Stimulated activated CD8-positive, alpha-beta memory T cell treated with anti-CD3 and anti-CD28 coated beads, Interleukin-2, amount 100 ng/mL, for 48 hours (primary cell): ENCODE measurements around the gene TCF4.

ENCODE experiments used
- DNase-seq, 2 donors: peaks; one replicate each; pipeline ENCODE4 v3.0.0-alpha.2; 2020; ENCODE audit warnings: low read depth in 2 of 2

TCF4 gene

GRCh38 chr18:55321265-55322177 lies 266.5 kb downstream of the TCF4 start:
- DNase-seq = peak in 1 of 2 donors; percentile 22

DNA sequence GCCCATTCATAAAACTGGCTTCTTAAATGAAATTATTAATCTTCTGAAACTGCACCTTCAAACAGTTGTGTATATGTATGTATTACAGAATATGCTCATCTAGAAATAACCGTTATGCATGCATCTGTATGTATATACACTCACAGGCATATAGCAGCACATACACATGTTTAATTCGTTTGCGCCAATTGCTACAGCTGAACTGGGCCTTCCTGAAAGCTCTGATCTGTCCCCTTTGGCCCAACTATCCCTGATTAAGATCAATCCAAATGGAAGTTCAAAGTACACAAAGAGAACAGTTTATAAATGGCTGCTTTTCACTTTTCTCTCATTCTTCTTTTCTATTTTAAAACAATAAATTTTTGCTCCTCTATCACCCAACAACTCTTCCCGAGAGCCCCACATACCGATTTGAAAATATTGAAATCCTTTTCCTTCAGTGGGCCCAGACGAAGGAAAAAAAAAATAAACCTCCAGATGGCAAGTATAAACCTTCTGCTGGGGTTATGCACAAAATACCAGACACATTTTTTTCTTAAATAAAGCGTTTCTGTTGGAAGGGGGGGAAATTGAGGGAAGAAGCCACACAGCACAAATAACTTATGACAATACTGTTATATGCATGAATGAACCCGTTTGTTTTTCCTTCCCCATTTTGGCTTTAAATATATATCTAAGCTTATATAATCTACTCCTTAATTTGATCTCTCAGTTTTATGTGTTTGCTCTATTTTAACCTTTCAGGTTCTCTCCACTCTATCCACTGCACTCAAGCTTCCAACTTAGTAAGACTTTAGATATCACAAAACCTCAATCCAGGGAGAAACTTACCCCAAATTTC lies 267.3 kb downstream of the TCF4 start:
- DNase-seq = no peak

- DNase-seq = no peak
These were observed 268.4 kb downstream of the TCF4 start for GRCh38 chr18:55319459-55320193.

DNA sequence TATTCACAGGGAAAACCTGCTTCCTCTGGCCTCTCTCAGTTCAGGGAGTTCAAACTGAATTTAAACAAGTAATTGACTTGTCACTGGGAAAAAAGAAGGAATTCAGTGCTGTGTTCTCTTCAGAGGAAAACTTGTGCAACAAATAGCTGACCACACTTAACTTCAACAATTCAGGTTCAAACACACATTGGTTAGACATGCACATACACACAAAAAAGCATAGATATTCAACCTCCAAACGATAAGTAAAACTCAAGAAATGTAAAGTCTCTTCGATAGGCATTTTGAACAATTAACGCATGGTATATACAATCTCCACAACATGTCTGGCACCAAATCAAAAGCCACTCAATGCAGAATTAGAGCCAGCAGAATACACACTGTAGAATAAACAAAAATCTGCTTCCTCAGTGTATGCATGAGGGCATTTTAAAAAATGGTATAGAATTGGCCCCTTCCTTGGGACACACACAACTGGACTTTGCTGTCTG lies 269.0 kb downstream of the TCF4 start:
- DNase-seq = no peak

DNA sequence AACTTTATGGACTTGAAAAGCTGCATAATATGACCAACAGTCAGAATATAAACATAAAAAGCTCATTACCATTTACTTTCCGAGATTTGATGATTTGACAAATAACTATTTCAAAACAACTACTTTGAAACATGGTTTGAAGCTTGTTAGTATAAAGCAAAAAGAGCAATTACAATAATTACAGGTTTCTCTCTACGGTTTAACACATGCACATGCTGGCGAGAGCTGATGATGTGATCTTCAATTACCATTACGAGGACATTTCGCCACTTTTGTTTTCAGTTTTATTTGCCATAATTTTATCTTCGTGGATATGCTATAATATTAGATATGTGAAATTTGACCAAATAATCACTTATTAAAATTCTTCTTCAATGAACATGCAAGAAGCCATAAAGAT lies 270.1 kb downstream of the TCF4 start:
- DNase-seq = no peak

DNA sequence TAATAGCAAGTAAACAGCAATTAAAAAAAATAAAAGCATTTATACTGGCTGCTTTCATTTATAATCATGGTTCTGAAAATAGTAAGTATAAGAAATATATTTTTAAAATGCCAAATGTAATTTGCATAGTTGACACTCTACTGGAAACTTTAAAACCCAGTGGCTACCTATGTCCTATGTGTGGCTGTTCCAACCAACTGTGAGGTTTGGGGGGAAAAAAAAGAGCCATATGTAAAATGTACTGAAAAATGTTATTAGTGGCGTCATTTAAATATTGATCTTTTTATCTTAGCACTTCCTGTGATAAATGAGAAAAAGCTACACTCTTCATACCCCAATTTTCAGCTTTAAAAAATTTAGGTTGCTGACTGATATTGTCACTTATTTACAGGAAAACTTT lies 270.7 kb downstream of the TCF4 start:
- DNase-seq = no peak

DNA sequence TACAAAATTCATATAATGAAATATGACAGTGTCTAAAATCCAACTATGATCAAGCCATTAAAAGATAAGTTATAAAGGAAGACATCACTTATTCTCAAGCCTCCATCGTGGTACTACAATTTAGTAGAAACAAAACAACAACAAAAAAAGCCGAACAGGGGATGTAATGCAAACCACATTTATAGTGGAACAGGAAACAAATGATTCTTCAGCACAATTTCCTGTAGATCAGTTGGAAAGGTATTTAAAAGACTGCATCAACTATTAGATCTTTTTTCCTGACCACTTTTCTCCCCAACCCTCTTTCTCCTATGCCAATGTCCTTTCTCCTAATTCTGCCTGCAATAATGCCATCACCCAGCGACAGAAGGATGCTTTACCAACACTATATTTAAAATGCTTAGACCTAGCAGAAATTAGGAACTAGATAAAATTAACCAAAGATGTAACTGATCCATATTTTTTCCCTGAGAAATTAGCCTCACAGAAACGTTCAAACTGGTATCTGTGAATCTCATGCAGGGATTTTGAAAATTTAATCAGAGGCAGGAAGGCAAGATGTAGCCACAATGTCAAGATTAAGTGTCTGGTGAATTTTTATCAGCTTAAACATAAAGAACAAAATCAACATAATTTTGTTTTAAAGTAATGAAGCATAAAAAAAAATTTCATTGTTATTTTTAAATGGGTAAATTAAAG lies 271.4 kb downstream of the TCF4 start:
- DNase-seq = no peak

DNA sequence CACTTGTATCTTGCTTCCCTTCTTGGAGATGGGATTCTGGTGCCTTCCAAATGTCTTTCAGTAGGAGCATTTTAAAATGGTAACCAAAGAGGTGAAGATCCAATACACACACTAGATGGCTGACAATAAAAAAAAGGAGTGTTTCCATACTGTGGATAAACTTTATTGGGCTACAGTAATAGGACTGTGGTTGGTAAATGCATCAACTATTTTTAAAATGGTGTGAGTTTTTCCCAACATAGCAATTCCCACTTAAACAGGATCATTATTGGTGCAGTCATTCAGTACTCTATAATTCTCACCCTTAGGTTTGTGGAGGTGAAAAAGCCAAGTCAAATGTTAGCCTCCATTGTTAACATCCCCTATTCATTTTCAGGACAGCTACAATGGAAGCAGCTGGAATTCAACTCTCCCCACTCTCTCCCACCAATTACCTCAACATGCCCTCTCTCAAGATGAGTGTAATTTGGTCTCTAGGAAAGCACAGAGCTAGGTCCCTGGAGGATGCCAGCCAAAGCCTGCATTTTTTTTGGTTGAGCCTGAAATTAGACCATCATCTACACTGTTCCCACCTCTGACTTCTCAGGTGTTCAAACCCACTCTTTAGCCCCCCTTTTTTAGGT lies 273.3 kb downstream of the TCF4 start:
- DNase-seq = no peak

- DNase-seq = no peak
These were observed 274.0 kb downstream of the TCF4 start for GRCh38 chr18:55314031-55314430.

- no peak for DNase-seq
These were observed 277.1 kb downstream of the TCF4 start for GRCh38 chr18:55310863-55311262.

DNA sequence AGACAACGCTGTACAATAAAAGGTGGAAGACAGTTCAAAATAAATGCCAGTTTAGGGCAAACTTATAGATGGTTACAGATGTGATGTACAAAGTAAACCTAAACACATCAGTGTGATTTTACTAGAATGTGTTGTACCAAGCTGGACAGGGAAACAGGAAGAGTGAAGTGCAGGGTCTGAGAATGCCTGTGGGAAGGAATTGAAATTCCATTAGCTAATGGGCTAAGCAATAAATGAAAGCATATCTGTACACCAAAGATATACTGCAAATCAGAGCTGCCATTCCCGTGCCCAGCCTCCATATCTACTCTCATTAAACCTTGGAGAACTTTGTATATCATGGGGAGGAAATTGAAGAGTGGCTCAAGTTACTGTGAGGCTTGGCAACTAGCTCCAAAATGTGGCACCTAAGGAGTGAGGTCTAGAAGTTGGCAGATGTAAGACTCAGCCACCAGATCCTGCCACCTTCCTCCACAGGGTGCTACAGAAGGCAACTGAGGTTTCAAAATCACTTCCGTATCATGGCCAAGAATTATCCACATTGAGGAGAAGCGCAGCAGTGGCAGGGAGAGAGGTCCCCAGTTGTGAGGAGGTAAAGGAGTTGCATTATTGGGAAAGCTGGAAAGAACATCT lies 277.8 kb downstream of the TCF4 start:
- no peak for DNase-seq

DNA sequence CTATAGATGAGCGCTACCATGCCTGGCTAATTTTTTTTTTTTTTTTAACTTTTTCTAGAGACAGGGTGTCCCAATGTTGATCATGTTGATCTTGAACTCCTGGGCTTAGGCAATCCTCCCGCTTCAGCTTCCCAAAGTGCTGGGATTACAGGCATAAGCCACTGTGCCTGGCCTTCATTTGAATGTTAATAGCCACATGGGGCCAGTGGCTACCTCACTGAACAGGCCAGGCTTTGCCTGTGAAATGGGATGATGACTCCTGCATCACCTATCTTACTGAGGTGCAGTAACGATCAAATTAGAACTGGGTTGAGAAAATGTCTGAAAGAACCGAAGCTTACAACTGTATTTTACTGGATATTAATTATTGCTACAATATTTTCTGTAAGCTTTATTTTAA lies 278.7 kb downstream of the TCF4 start:
- no peak for DNase-seq

GRCh38 chr18:55307505-55307904 lies 280.5 kb downstream of the TCF4 start:
- DNase-seq = no peak

- no peak for DNase-seq
These were observed 281.5 kb downstream of the TCF4 start for GRCh38 chr18:55306359-55307024.

DNA sequence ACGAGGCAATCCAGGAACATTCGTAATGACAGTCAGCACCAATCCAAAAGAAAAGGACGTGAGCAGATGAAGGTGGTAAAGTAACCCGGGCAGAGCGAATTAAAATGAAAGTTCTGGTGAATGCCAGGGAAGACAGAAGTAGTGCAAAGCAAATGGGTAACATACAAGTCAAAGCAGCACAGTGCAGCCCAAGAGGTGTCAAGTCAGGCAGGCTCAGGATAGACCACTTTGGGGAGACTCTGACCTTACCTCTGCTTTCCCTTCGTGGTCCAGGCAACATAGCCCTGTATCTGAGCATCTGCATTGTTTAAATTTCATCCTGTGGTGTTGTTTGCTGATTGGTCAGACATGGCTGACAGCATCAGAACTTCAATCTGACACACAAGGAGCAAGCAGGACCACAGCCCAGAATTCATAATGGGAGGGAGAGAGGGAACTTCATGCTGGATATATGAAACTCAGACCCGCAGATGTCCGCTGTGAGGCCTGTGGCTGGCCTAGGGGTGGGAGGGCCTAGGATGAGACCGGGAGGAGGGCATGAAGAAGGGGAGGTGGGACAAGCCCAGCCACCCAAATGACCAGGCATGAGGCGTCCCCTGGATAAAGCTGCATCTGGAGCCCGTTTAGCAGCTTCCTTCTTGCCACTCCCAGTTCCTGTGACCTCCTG lies 285.7 kb downstream of the TCF4 start:
- DNase-seq = no peak

- no peak for DNase-seq
These were observed 286.2 kb downstream of the TCF4 start for GRCh38 chr18:55301824-55302166.

DNA sequence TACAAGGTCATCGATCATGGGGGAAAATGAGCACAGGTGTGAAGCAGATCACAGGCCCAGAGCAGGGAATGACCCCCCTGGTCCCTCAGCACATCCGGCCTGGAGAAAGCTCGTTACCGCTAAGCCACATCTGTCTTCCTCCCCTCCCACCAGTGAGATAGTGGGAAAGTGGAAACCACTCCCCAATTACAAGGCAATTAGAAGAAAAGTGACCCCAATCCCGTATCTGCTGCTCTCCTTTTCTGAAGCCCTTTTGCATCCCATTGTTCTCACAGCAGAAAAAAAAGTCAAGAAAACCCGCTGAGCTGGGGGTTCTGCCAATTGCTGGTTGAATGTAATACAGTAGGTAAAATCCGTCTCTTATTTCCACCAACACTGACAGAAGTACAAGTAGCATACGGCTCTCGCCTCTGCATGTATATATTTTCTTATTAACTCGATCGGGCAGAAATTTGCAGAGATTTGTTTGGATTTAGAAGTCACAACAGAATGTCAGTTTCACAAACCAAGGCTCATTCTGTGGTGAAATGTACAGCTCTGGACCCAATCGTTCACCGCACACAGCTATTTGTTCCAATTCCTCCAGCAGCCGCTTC lies 287.0 kb downstream of the TCF4 start:
- DNase-seq = no peak

- no peak for DNase-seq
These were observed 287.5 kb downstream of the TCF4 start for GRCh38 chr18:55300421-55300935.

GRCh38 chr18:55296778-55297177 lies 291.2 kb downstream of the TCF4 start:
- no peak for DNase-seq
